ENCODE measurements around the gene VAPB. TPM values are rescaled to one million over a fixed set of nuclear protein-coding genes. Genes with fewer than 3 reads are reported as not detected.

VAPB gene
- total and polyA plus RNA-seq, 7 donors: 30.7 to 84.5 (median 64.0) TPM

GRCh38 chr20:58500256-58500655 lies 111.2 kb downstream of the VAPB start:
- no peaks in the 10 kb centered on the region for H3K36me3 ChIP-seq (ENCODE audit: insufficient read depth in 1 of 2, low read depth in 1 of 2)
- H3K4me3 ChIP-seq: no peak overlapping the region
- 80 to 88% (median 87%) methylated on average over 7 of the region's 7 CpGs for WGBS, 3 donors
- H3K4me1 ChIP-seq: no peaks in the 10 kb centered on the region
- TF ChIP-seq, protein P1, sequence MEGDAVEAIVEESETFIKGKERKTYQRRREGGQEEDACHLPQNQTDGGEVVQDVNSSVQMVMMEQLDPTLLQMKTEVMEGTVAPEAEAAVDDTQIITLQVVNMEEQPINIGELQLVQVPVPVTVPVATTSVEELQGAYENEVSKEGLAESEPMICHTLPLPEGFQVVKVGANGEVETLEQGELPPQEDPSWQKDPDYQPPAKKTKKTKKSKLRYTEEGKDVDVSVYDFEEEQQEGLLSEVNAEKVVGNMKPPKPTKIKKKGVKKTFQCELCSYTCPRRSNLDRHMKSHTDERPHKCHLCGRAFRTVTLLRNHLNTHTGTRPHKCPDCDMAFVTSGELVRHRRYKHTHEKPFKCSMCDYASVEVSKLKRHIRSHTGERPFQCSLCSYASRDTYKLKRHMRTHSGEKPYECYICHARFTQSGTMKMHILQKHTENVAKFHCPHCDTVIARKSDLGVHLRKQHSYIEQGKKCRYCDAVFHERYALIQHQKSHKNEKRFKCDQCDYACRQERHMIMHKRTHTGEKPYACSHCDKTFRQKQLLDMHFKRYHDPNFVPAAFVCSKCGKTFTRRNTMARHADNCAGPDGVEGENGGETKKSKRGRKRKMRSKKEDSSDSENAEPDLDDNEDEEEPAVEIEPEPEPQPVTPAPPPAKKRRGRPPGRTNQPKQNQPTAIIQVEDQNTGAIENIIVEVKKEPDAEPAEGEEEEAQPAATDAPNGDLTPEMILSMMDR (IDR thresholded peaks at IDR 0.05): no peak
- no peaks in the 10 kb centered on the region for H3K27me3 ChIP-seq (ENCODE audit: insufficient read depth in 3 of 3, low read length in 2 of 3)
- intact Hi-C loops (cut with DNase I): no loop called here
- ATAC-seq: no peak
- H3K27ac ChIP-seq: no peak overlapping the region
- no peak for DNase-seq
- H3K9me3 ChIP-seq: peaks cover 14% of the 10 kb centered on the region

Other genes with a start within 250 kb of the VAPB start
- not detected for gene ANKRD60, start 160.6 kb upstream of the VAPB start, total RNA-seq
- gene ANKRD60, start 160.6 kb upstream of the VAPB start, polyA plus RNA-seq: not detected
- 1 to 10 TPM; 7.1 to 8.5 (median 8.1) TPM for gene RAB22A, start 79.5 kb upstream of the VAPB start, total RNA-seq
- gene RAB22A, start 79.5 kb upstream of the VAPB start, polyA plus RNA-seq: 1 to 10 TPM; 3.6 to 8.1 (median 6.3) TPM
- gene APCDD1L, start 126.2 kb downstream of the VAPB start, total RNA-seq: 1 to 10 TPM in 1 of 4 donors, under 1 TPM in 3; 0.14 to 1.2 (median 0.18) TPM
- under 1 TPM; 0.03 to 0.10 (median 0.07) TPM for gene APCDD1L, start 126.2 kb downstream of the VAPB start, polyA plus RNA-seq

Data from psoas muscle (tissue), 8 donors.